Sciatic nerve (tissue), 2 donors: ENCODE results near the gene CSE1L. TPM values are rescaled to one million over a fixed set of nuclear protein-coding genes. Genes with fewer than 3 reads are reported as not detected.
"Not testable (repeated sequence)": the region's sequence is repeated elsewhere in the genome, so short reads cannot be mapped to it uniquely, and the experiment has no call there.

Source experiments
- ATAC-seq: fragments of 200-7000 bp; cut with Tn5 transposase; one replicate; pipeline ENCODE4 v1.9.1; 2020; ENCODE audit warnings: mild to moderate bottlenecking, moderate library complexity
- DNase-seq: peaks from one replicate; pipeline ENCODE4 v3.0.0-alpha.2; 2020; ENCODE audit warnings: low spot score
- intact Hi-C: fragments of 100-400 bp; cut with DNase I; formaldehyde crosslinking; loops from one replicate; pipeline ENCODE4 v1.14.2; 2022
- total RNA-seq: library from RNA; stranded (reverse); fragmentation: NEBNext Ultra II Directional; extraction: Animal tissue kit (Norgen Biotek cat#: 25700); gene quantifications from one replicate; pipeline ENCODE4 v1.2.1, GENCODE V29; 2021
- donor health status: DM: no; HTN: no; CAD: no.
- donor health status: DM: no; HTN: no; CAD: no.

CSE1L gene
- total RNA-seq, 1 donor from 2014 or later = 39.5 TPM

DNA sequence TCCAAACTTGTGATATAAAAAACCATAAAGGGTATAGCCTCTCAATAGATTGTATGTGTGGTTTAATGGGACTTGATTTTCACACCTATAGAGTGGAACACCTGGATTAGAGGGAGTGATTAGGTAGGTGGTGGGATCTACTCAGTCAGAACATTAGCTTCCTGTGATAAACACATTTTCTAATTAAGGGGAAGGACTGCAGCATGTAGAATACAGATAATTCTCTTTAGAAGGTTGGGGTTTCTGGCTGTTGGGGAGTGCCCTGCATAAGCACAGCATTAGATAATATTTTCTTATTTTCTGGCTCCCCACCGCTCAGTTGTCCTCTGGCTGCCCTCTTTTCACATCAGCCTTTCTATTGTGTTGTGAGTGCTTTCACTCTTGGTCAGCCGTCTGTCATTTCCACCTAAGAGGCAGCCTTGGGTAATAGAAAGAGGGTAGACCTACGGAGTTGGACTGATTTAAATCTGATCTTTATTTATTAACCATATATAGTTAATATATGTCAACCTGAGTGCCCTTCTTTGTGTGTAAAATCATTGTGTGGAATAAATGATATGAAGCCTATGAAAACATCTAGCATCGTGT, 8.0 kb downstream of the CSE1L start:
- ATAC-seq = no peak
- DNase-seq = no peak
- intact Hi-C loops = no loop called here

- intact Hi-C loops = loop anchor here (5.0 kb wide), 1 partner anchor 1796 kb away; no protein-coding TSS in a partner anchor
- ATAC-seq = no peak
- no peak for DNase-seq
Measured at GRCh38 chr20:49063279-49063678, 17.2 kb downstream of the CSE1L start.

DNA sequence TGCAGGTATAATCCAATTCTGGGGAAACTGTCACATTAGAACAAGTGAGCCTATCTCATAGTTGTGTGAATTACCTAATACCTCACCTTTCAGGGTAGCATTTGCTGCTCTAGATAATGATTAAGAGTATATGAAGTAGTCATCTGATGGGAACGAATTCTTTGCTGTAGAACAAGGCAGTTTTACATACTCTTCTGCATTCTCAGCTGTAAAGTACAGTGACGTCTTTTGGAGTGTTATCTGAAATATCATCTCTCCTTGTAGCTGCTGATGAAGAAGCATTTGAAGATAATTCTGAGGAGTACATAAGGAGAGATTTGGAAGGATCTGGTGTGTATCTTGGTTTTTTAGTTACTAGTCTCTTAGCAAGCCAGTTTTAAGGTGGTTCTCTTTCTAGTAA, 28.4 kb downstream of the CSE1L start:
- intact Hi-C loops = no loop called here
- DNase-seq = no peak
- no peak for ATAC-seq

GRCh38 chr20:49078310-49078709, 32.2 kb downstream of the CSE1L start:
- DNase-seq (no peak), ATAC-seq (no peak)
- intact Hi-C loops = no loop called here

- ATAC-seq, intact Hi-C loops, DNase-seq: not testable (repeated sequence)
Measured at GRCh38 chr20:49082295-49082694, 36.2 kb downstream of the CSE1L start.

- no peak for DNase-seq
Measured at GRCh38 chr20:49091104-49091503, 45.0 kb downstream of the CSE1L start.

DNA sequence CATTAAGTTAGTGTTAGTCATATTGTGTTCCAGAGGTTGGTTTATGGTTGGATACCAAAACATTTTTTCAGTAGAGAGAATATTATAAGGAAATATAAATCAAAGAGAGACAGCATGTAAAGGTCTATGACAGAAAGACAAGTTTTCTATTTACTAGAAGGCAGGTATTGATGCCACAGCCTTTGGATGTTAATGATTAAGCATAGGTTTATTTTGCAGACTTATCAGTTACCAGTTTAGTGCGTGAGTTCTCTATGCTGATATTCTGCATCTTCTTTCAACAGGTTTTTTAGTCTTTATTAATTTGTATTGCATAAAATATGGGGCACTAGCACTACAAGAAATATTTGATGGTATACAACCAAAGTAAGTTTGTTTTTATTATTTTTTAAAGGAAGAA, 45.6 kb downstream of the CSE1L start:
- no peak for ATAC-seq
- no peak for DNase-seq
- intact Hi-C loops = no loop called here

More at GRCh38 chr20:49091104-49091503, 45.0 kb downstream of the CSE1L start:
- intact Hi-C loops = no loop called here
- ATAC-seq = no peak

DNA sequence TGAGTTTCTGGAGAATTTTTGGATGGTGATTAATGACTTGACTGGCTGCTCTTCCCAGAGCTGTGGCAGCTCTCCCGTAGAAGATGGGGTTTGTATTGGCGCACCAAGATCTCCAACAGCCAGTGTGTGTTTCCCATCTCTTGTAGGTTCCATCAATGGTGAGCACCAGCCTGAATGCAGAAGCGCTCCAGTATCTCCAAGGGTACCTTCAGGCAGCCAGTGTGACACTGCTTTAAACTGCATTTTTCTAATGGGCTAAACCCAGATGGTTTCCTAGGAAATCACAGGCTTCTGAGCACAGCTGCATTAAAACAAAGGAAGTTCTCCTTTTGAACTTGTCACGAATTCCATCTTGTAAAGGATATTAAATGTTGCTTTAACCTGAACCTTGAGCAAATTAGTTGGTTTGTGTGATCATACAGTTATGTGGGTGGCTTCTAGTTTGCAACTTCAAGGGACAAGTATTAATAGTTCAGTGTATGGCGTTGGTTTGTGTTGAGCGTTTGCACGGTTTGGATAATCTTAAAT, 50.2 kb downstream of the CSE1L start:
- DNase-seq (no peak), ATAC-seq (no peak)
- intact Hi-C loops = no loop called here

- intact Hi-C loops = no loop called here
- DNase-seq = no peak
- ATAC-seq = no peak
Measured at GRCh38 chr20:49097159-49097558, 51.0 kb downstream of the CSE1L start.

DNA sequence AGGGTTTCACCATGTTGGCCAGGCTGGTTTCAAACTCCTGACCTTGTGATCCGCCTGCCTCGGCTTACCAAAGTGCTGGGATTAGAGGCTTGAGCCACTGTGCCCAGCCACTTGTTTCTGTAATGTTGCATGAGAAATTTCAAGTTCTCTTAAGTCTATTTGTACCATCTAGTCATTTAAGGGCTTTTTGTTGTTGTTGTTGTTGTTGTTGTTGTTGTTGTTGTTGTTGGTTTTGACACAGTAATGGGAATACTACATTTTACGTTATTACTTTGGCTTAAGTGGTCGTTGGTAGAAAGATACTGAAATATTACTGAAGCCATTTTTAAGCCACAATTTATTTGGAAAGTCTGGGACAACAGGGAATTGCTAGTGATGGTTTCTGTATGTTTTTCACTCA, 52.0 kb downstream of the CSE1L start:
- intact Hi-C loops = no loop called here
- ATAC-seq (no peak), DNase-seq (no peak)

- intact Hi-C loops = no loop called here
- ATAC-seq = no peak
Measured at GRCh38 chr20:49099011-49099410, 52.9 kb downstream of the CSE1L start.

DNA sequence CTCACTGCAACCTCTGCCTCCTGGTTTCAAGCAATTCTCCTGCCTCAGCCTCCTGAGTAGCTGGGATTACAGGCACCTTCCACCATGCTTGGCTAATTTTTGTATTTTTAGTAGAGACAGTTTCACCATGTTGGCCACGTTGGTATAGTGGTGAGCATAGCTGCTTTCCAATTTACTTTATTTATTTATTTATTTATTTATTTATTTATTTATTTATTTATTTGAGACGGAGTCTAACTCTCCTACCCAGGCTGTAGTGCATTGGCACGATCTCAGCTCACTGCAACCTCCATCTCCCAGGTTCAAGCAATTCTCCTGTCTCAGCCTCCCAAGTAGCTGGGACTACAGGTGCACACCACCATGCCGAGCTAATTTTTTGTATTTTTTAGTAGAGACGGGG, 54.2 kb downstream of the CSE1L start:
- ATAC-seq, DNase-seq, intact Hi-C loops: not testable (repeated sequence)

More at GRCh38 chr20:49099011-49099410, 52.9 kb downstream of the CSE1L start:
- no peak for DNase-seq

GRCh38 chr20:49100972-49101371, 54.9 kb downstream of the CSE1L start:
- DNase-seq (no peak), ATAC-seq (no peak)
- intact Hi-C loops = no loop called here

- ATAC-seq (no peak), DNase-seq (no peak)
- intact Hi-C loops = no loop called here
Measured at GRCh38 chr20:49103019-49103418, 56.9 kb downstream of the CSE1L start.

GRCh38 chr20:49103647-49104364, 57.7 kb downstream of the CSE1L start:
- DNase-seq = no peak
- intact Hi-C loops = no loop called here
- no peak for ATAC-seq

DNA sequence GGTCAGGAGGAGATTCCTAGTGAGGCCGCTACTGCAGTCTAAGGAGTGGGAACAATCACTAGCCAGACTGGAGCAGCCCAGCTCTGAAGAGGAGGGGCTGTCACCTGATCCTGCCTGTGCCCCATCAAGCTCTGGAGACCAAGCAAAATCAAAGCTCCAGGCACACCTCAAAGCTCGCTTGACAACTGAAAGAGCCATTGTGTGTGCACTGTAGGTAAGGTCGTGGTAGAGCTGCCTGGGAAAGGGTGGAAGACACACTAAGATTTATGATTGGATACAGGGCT, 58.2 kb downstream of the CSE1L start:
- DNase-seq (no peak), ATAC-seq (no peak)
- intact Hi-C loops = no loop called here

DNA sequence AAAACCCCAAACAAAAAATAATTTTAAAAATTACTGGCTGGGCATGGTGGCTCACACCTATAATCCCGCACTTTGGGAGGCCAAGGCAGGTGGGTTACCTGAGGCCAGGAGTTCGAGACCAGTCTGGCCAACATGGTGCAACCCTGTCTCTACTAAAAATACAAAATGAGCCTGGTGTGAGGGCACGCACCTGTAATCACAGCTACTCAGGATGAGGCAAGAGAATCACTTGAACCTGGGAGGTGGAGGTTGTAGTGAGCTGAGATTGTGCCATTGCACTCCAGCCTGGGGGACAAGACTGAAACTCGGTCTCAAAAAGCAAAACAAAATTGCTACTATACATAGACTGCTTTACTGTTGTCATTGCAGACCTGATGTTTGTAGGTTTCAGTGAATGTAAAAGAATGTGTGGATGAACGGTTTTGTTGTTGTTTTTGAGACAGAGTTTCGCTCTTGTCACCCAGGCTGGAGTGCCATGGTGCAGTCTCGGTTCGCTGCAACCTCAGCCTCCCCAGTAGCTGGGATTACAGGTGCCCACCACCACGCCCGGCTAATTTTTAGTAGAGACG, 59.0 kb downstream of the CSE1L start:
- DNase-seq, ATAC-seq, intact Hi-C loops: not testable (repeated sequence)

- intact Hi-C loops = no loop called here
- ATAC-seq (no peak), DNase-seq (no peak)
Measured at GRCh38 chr20:49106328-49106727, 60.2 kb downstream of the CSE1L start.

DNA sequence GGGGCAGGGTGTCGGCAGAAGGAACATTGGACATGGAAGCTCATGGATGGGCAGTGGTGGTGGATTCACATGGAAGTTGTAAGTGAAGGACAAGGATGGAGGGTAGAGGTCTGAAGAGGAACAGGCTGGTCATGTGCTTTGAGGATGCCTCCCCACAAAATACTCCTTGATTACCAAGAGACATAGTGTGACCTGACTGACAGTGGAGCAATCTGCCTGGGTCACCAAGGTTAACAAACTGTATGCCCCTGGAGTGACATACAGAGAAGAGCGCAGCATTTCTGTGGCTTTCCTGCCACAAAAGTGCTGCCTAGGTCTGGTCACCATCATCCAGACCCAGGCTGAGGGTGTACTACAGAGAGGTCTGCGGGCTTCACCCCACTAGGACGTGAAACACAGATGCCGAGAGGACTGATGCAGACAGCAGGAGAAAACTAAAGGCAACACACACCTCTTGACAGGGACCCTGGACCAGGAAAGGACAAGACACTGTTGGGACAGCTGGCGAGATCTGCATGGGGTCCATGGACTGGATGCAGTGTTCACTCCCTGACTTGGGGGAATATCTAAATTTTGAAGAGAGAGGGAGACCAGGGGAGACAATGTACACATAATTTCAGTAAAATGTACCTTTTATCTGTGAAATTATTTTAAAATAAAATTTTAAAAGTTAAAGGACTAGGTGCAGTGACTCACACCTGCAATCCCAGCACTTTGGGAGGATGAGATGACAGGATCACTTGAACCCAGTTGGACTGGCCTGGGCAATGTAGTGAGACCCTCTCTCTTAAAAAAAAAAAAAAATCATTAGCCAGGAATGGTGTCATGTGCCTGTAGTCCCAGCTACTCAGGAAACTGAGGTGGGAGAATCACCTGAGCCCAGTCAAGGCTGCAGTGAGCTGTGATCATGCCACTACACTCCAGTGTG, 64.9 kb downstream of the CSE1L start:
- ATAC-seq (no peak), DNase-seq (no peak)
- intact Hi-C loops = no loop called here
